Measurements from ENCODE around the gene ADPRHL1. TPM values are rescaled to one million over a fixed set of nuclear protein-coding genes. Genes with fewer than 3 reads are reported as not detected.
"Not testable (repeated sequence)": the region's sequence is repeated elsewhere in the genome, so short reads cannot be mapped to it uniquely, and the experiment has no call there.

The ADPRHL1 gene
- total RNA-seq, 1 donor from 2014 or later: 442 TPM

DNA sequence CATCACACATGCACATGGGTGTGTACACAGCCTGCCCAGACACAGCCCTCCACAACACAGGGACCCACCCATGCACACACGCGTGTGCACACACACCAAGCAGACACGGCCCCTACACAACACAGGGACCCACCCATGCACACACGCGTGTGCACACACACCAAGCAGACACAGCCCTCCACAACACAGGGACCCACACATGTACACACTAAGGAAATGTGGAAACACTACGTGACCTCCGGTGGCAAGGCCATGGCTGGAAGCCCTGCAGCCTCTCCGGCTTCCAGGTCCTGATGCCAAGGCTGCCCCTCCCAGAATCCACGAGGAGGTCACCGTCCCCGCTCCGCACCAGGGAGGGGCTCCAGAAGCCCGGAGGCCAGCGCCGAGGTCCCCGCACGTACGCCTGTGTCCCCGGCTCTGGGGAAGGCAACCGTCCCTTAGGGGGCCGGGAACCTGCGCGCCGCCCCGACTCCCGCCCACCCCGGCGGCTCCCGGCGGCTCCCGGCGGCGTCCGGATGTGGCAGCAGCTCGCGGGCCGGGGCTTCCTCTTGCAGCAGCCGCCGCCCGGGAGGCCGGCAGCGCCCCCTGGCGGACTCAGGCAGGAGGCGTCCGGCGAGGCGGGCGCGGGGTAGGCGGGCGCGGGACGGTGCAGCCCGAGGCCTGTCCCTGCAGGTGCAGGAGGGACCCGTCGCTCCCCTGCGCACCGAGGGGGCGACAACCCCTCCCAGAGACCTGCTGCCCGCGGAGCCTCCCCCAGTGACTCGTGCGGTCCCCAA lies 59.5 kb downstream of the ADPRHL1 start:
- peak; percentile 88 for ATAC-seq
- intact Hi-C loops (cut with micrococcal nuclease): no loop called here

DNA sequence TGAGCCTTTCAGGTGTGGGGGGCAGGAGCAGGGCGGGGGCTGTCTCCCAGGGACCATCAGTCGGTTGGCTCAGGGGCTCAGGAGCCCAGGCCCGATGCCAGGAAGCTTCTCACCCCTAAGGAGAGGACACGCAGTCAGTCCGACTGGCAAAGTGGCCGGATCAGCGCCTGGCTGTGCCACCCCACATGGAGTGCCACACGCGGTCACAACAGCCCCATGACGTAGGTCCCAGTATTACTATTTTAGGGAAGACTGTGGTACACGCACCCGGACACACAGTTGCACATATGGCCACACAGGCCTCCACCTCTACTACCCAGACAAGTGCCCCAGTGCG lies 60.1 kb downstream of the ADPRHL1 start:
- no peak for DNase-seq
- intact Hi-C loops (cut with micrococcal nuclease): no loop called here
- ATAC-seq: peak; percentile 43

More for the DNA sequence above, 59.5 kb downstream of the ADPRHL1 start:
- DNase-seq: peak; percentile 92

DNA sequence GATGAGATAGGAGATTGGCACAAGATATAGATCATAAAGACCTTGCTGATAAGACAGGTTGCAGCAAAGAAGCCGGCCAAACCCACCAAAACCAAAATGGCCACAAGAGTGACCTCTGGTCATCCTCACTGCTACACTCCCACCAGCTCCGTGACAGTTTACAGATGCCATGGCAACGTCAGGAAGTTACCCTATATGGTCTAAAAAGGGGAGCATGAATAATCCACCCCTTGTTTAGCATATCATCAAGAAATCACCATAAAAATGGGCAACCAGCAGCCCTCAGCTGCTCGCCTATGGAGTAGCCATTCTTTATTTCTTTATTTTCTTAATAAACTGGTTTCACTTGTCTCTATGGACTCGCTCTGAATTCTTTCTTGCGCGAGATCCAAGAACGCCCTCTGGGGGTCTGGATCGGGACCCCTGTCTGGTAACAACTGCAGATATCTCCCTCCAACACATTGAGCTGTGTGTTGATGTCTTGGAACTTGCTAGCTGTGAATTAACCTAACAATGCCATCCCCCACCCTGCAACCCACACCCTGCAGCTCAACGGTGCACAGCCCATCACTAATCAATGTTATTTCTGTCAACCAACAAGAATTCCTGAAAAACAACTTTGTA lies 62.3 kb downstream of the ADPRHL1 start:
- DNase-seq (no peak), ATAC-seq (no peak)
- intact Hi-C loops (cut with micrococcal nuclease): no loop called here

DNA sequence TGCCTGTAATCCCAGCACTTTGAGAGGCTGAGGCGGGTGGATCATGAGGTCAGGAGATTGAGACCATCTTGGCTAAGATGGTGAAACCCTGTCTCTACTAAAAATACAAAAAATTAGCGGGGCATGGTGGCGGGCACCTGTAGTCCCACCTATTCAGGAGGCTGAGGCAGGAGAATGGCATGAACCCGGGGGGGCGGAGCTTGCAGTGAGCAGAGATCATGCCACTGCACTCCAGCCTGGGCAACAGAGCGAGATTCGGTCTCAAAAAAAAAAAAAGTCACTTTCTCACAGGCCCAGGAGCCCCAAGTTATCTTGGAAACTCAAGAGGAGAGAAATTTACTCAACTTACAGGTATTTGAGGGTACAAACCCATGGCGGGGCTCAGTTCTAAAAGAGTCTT lies 63.7 kb downstream of the ADPRHL1 start:
- DNase-seq; ATAC-seq; intact Hi-C loops (cut with micrococcal nuclease): not testable (repeated sequence)

DNA sequence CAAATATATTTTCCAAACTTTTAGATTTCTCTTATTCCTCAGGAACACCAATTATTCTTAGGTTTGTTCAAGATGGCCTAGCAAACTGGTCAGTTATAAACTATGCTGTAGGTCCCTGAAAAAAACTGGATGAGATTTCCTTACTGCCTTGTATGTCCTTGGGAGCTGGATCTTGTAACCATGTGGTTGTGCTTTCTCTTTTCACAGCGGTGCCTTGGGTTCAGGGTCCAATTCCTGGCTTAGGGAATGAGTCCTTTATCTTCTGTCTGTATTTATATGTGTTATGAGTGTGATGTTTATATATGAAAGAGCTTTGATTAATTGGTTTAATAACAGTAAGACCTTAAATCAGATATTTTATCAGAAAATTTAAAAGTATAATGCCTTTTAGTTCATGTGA lies 65.9 kb downstream of the ADPRHL1 start:
- intact Hi-C loops (cut with micrococcal nuclease): no loop called here
- ATAC-seq: no peak
- DNase-seq: no peak

DNA sequence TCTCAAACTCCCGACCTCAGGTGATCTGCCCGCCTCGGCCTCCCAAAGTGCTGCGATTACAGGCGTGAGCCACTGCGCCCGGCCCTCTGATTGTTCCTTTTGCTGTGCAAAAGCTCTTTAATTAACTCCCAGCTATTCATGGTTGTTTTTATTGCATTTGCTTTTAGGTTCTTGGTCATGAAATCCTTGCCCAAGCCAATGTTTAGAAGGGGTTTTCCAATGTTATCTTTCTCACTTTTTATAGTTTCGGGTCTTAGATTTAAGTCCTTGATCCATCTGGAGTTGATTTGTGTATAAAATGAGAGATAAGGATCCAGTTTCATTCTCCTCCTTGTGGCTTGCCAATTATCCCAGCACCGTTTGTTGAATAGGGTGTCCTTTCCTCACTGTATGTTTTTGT lies 70.2 kb downstream of the ADPRHL1 start:
- DNase-seq: no peak
- ATAC-seq: no peak
- intact Hi-C loops (cut with micrococcal nuclease): no loop called here

DNA sequence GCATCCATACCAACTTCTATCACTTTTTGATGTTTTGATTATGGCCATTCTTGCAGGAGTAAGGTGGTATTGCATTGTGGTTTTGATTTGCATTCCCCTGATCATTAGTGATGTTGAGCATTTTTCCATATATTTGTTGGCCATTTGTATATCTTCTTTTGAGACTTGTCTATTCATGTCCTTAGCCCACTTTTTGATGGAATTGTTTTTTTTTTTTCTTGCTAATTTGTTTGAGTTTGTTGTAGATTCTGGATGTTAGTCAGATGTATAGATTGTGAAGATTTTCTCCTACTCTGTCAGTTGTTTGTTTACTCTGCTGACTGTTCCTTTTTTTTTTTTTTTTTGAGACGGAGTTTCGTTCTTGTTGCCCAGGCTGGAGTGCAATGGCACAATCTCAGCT lies 70.7 kb downstream of the ADPRHL1 start:
- DNase-seq; intact Hi-C loops (cut with micrococcal nuclease); ATAC-seq: not testable (repeated sequence)

DNA sequence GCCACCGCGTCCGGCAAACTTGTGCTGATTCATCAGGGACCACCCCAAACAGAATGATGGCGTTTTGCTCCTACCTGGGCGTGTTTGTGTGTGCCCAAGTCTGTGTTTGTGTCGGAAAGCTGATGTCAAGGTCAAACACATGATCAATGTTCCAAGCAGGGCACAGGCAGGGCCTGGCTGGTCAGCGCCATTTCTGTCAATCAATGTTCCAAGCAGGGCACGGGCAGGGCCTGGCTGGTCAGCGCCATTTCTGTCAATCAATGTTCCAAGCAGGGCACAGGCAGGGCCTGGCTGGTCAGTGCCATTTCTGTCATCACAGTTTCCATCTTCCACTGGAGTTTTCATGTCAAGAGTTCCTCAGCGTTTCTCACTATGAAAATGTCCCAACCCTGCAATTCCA lies 74.5 kb downstream of the ADPRHL1 start:
- ATAC-seq (no peak), DNase-seq (no peak)
- intact Hi-C loops (cut with micrococcal nuclease): no loop called here

DNA sequence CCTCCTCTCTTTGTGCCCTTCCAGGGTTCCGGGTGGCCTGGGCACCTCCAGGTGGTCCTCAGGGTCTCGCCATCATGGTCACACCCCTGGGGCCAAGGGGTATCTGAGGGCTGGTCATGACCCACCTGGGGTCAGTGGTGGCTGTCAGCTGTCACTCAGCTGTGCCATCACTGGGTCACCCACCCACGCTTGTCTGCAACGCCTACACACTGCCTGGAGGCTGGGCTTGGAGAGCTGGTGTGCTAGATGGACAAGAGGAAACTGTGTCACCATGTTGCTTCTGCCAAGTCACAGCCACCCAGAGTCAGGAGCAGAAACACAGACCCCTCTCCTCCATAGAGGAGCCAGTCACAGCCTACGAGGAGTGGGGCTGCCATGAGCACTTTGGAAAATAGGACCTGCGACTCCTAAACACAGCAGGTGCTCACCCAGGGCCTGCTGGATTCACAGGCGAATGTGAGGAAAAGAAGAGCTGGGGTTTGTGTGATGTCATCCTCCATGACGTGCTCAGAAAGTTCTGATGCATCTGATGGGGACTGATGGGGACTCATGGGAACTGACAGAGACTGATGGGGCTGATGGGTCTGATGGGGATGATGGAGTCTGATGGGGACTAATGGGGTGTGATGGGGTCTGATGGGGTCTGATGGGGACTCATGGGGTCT lies 78.6 kb downstream of the ADPRHL1 start:
- DNase-seq (no peak), ATAC-seq (no peak)
- intact Hi-C loops (cut with micrococcal nuclease): no loop called here

DNA sequence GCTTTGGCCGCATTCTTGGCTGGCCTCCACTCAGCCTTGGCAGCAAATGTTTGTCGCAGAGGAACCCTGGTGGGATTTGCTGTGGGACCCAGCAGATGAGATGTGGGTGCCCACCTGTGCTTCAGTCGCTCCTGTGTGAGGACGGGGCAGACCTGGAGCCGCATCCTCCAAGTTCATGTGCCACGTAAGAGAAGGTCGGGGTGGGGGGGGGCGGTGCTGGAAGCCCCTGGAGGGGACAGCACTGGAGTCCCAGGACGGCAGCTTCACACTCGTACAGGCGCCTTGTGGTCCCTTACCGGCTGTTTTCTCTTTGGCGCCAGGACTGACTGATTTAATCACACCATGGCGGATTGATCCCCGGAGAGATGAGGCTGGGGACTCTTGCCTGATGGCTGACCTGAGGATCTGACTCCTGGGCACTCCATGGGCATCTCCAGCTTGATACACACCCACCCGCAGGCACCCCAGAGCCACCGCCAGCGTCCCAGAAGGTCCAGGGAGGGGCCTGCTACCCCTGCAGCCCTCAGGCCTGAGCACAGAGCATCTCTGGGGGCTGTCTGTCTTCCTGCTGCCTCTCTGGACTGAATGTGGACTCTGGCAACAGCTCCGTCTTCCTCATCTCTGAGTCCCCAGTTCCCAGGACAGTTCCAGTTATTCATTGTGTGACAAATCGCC lies 79.3 kb downstream of the ADPRHL1 start:
- ATAC-seq: no peak
- intact Hi-C loops (cut with micrococcal nuclease): no loop called here

DNA sequence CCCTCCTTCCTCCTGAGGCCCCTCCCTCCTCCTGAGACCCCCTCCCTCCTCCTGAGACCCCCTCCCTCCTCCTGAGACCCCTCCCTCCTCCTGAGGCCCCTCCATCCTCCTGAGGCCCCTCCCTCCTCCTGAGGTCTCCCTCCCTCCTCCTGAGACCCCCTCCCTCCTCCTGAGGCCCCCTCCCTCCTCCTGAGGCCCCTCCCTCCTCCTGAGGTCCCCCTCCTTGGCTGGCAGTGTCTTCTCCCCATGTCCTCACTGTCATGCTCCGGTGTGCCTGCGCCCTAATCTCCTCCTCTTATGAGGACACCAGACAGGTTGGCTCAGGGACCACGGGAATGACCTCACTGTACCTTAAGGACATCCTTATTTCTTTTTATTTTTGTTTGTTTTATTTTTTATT lies 81.6 kb downstream of the ADPRHL1 start:
- ATAC-seq; DNase-seq; intact Hi-C loops (cut with micrococcal nuclease): not testable (repeated sequence)

More for the DNA sequence above, 79.3 kb downstream of the ADPRHL1 start:
- no peak for DNase-seq

DNA sequence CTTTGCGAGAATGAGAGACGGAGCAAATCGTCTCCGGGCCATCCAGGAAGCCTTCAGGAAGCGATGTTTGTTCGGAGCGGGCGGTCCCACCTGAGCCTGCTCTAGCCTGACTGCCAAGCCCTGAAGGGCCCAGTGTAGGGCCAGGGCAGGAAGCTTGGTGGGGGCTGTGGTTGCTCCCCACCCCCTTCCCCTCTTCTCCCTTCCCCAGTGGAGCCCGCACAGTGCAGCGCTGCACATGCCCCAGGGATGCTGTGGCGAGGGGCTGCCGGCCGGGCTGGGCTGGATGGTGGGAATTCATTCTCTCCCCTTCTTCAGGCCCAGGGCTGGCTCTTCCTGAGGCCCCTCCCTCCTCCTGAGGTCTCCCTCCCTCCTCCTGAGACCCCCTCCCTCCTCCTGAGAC lies 82.2 kb downstream of the ADPRHL1 start:
- no peak for ATAC-seq
- no peak for DNase-seq
- intact Hi-C loops (cut with micrococcal nuclease): no loop called here

DNA sequence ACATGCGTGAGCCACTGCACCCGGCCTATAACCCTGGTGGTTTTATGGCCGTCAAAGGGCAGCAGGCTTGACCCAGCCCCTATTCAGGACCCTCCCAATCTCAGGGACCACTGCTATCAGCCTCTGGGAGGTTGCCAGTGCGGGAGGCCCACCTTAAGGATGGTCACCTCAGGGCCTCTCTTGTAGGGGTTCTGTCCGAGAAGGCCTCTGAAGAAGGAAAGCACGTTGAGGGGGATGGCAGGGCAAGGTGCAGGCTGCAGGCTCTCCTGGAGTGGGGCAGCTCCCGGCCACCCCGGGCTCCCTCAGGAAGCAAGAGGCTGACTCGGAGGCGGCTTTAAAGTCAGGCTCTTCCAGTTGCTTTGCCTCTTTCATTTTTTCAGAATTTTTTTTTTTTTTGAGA lies 83.4 kb downstream of the ADPRHL1 start:
- no peak for ATAC-seq
- no peak for DNase-seq
- intact Hi-C loops (cut with micrococcal nuclease): no loop called here

DNA sequence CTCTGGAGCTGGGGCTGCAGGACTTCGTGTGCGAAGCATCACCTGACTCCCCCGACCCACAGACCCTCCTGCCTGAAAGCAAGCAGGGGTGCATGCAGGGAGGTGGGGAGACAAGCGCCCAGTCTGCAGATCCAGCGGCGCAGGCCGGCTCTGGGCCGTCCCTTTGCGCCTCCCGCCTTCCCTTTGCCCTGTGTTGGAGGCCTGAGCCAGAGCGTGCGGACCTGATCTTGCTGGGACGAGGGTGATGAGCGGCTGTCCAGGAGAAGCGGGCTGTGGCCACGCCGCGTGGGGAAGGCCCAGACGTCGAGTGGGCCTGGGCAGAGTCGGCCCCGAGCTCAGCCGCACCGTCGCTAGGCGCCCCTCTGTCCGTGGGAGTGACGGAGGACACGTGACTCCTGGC lies 84.1 kb downstream of the ADPRHL1 start:
- intact Hi-C loops (cut with micrococcal nuclease): no loop called here
- DNase-seq (no peak), ATAC-seq (no peak)

DNA sequence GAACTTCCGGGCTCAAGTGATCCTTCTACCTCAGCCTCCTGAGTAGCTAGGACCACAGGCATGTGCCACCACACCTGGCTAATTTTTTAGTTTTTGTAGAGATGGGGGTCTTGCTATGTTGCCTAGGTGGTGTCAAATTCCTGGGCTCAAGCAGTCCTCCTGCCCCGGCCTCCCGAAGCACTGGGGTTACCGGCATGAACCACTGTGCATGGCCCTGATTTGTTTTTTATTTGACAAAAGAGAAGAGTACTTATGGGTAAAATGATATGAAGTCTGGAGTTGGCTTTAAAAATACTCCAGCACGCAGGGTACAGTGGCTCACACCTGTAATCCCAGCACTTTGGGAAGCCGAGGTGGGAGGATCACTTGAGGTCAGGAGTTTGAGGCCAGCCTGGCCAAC lies 84.9 kb downstream of the ADPRHL1 start:
- intact Hi-C loops (cut with micrococcal nuclease); DNase-seq; ATAC-seq: not testable (repeated sequence)

DNA sequence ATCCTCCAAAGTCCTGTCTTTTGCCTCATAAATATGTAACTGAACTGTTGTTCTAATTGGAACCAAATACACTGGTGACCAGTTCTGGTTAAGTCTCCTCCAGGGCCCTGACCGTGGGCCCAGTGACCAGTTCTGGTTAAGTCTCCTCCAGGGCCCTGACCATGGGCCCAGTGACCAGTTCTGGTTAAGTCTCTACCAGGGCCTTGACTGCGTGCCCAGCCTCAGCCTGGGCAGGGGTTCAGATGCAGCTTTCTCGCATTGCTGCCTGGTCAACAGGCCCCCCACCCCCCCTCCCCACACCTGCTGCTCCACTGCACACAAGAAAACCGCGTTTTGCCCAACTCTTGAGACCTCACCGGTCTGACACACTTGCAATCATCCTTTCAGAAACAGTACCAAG lies 85.5 kb downstream of the ADPRHL1 start:
- no peak for ATAC-seq
- intact Hi-C loops (cut with micrococcal nuclease): no loop called here
- no peak for DNase-seq

DNA sequence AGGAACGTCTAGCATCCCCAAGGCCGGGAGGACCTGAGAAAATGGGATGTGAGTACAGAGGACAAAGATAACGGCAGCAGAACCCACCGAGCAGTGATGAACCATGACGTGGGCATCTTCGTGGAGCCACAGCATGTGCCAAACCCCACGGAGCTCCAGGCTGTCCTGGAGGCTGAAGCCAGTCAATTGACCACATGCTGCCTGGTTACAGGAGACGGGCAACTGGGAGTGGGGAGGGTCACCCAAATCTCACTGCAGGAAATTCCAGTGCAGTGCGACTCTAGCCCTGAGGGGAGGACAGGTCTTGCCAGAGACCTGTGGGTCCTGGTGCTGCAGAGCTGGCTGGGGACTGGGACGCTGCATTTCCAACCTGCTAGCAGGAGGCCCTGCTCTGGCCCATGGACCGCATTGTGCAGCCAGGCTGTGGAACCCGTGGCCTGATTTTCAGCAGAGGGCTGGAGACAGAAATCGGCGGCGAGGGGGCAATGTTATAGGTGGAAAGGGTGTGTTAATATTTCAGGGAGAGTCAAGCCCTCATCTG lies 86.2 kb downstream of the ADPRHL1 start:
- intact Hi-C loops (cut with micrococcal nuclease): no loop called here
- DNase-seq (no peak), ATAC-seq (no peak)

DNA sequence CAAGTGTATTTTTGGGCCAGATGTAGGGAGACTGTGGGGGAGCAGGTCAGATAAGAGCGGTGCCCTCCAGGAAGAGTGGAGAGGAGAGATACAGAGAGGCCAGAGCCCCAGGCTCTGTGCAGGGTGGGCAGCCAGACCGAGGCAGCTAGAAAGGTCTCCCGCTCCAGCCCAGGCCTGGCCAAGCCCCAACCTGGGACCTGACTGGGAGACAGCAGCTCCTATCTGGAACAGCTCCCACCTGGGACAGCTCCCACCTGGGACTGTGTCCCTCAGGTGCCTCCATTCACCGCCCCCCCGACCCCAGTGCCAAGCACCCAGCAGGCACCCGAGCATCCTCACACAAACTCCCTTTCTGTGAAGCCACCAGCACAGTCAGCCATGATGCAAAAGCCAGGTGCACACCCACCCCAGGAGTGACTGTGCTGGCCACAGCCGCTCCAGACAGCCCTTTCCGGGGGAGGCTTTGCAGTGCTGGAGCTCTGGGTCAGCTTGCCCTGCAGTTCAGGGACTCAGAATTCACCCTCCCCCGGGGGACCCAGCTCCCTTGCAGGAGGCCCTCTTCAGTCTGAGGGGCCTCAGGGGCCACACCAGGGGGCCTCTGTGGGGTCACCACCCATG lies 87.2 kb downstream of the ADPRHL1 start:
- DNase-seq (no peak), ATAC-seq (no peak)
- intact Hi-C loops (cut with micrococcal nuclease): no loop called here

DNA sequence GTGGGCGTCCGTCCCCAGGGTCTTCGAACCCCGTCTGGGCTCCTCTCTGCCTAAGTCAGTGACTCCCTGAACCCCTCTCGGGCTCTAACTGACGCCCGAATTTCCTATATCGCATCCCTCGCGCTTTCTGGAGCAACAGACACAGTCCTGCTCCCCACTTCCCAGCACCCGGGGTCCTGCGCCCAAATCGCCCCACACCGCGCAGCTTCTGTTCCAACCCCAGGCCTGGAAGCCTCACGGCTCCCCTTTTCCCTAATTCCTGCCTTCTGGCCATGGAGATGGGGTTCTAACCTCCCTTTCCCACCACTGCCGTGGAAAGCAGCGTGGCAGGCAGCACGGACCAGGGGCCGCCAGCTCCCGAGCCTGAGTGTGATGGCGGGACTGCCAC lies 87.7 kb downstream of the ADPRHL1 start:
- intact Hi-C loops (cut with micrococcal nuclease): no loop called here
- DNase-seq: no peak
- no peak for ATAC-seq

Measured in left ventricle myocardium superior (tissue), 1 donor.